HG03469 (cell line): ENCODE measurements around the gene KRTAP12-1.

Experiments
- ATAC-seq: cut with Tn5 transposase; IDR thresholded peaks from one replicate; pipeline ENCODE4 v1.9.1; 2021; ENCODE audit warnings: mild to moderate bottlenecking, moderate library complexity, moderate number of reproducible peaks; ENCODE audit not compliant: unreplicated experiment

The KRTAP12-1 gene

GRCh38 chr21:44681861-44682579, at the start of gene KRTAP12-1:
KRTAP12-1 (minus strand) TSS chr21:44682163; CDS start chr21:44682123, 40 bp downstream.
- no peak for ATAC-seq

DNA sequence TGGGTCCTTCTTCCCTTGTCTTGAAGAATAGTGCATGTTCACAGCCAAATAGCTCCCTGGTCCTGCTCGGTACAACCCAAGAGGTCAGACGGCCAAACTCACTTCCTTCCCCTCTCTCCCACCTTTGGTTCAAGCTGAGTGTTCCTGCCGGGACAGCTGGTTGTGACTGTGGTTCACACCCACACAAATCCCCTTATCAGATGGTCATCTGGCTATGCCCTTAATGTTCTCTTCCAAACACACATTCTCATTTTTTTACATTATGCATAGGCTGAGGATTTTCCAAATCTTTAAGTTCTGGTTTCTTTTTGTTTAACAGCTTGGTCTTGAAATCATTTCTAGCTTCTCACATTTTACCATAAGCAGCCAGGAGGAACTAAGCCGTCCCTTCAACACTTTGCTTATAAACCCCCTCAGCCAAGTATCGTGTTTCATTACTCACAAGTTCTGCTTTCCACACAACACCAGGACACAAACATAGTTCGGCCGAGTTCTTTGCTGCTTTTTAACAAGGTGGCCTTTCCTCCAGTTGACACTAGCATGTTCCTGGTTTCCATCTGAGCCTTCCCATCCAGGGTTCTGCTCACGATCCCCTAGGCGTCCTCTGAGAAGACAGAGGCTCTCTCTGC, 49.1 kb upstream of the KRTAP12-1 start:
- ATAC-seq = no peak

GRCh38 chr21:44730028-44730395, 48.0 kb upstream of the KRTAP12-1 start:
- no peak for ATAC-seq

DNA sequence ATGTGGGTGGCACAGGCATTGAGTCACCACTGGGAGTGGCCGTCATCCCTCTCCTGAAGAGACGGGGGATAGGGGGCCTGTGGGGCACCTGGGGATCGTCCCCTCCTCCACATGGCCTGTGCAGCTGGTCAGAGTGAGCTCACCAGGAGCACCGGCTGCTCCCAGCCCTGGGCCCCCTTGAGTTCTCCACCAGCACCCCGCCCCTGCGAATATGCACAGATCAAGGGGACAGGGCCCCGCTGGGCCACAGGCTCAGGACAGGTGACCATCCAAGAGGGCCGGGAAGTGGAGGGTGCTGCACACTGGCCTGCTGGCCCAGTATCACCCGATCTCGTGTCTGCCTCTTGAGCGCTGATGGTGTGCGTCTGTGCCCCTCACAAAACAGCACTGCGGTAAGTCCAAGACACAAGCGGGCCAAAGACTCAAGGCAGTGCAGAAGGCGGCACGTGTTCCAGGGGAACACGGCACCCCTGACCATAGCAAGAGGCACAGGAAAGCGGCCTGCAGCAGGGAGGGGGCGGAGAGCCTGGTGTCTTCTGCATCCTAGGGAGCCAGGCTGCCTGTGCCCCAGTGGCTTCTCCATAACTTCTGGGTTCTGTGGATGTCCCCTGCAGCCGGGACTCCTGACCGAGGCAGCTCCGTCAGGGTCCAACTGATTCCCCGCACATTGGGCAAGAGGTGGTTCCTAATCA, 47.5 kb upstream of the KRTAP12-1 start:
- no peak for ATAC-seq

DNA sequence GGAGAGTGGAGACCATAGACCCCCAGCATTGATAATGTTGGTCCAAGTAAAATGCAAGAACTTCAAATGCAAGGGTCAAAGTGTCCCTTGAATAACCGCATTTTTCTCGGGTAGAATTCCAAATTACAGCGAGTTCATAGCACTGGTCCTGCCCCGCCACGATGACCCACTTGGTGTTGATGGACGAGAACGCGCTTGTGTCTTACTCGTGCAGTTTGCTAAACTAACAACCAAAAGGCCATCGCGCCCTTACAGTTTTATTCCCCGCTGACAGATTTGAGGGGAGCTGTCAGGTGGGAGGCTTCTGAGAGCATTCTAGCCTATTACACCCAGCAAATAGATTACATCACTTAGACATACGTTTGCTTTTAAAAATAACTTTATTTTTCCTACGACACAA, 46.8 kb upstream of the KRTAP12-1 start:
- ATAC-seq = no peak

GRCh38 chr21:44727757-44728156, 45.8 kb upstream of the KRTAP12-1 start:
- no peak for ATAC-seq

- no peak for ATAC-seq
Observed at GRCh38 chr21:44727321-44727720, 45.4 kb upstream of the KRTAP12-1 start.

- ATAC-seq = no peak
Observed at GRCh38 chr21:44726826-44727225, 44.9 kb upstream of the KRTAP12-1 start.

DNA sequence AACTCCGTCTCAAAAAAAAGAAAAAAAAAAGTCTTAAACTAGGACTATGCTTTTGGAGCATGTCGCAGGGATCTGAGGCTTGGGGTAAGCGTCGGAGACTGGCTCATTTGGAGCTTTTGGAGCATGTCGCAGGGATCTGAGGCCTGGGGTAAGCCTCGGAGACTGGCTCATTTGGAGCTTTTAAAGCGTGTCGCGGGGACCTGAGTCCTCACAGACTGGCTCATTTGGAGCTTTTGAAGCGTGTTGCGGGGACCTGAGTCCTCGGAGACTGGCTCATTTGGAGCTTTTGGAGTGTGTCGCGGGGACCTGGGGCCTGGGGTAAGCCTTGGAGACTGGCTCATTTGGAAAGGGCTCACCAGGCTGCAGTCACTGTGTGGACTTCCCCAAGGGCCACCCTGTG, 43.0 kb upstream of the KRTAP12-1 start:
- no peak for ATAC-seq

DNA sequence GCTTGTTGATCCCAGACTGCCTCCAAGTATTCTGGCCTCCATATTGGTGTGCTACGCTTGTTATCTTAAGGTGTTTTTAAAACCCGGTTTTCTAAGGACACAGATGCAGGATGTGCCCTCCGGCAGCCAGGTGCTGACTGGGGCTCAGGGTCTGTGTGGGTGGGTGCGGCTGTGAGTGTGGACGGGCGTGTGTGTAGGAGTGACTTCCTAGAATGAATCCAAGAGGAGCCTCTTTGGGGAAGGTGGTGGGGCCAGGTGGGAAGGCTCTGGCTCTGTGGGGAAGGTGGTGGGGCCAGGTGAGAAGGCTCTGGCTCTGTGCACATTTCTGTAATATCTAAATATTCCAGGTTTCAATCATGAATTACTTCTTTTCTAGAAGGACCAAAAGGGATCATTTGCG, 42.2 kb upstream of the KRTAP12-1 start:
- ATAC-seq = no peak

GRCh38 chr21:44723177-44724131, 41.5 kb upstream of the KRTAP12-1 start:
- no peak for ATAC-seq

DNA sequence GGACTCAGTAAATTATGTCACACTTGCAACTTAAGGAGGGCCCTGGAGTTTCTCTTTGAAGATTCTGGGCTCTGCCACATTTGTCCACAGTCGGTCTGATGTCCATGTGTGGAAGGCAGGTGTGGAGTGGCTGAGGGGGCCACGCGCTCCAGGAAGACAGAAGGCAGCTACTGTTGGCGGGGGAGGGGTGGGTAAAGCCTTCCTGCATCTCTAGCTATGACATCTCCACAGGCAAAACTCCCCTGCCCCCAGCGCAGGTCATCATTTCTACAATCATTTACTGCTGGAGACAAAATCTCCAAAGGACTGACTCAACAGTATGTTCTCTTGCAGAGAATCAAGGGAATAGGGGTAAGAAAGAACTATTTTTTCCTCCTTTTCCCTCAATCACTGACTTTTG, 40.8 kb upstream of the KRTAP12-1 start:
- ATAC-seq = no peak

DNA sequence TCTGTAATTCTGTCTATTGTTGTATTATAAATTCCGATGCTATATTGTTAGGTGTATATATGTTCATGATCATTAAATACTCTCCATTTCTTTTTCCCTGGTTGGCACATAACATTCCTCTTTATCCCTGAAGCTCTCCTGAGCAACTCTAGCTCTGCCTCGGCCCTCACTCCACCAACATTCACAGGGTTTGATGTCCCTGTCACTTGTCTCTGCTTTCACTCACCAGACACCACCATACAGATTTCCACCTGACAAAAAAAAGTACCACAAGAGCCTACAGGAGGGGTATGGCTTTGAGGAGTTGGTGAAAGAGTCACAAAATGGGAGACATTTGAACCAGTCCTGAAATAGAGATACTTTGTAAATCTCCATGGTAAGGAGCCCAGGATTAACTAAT, 38.2 kb upstream of the KRTAP12-1 start:
- ATAC-seq = no peak

GRCh38 chr21:44718571-44718970, 36.6 kb upstream of the KRTAP12-1 start:
- ATAC-seq = no peak

GRCh38 chr21:44718093-44718492, 36.1 kb upstream of the KRTAP12-1 start:
- no peak for ATAC-seq

DNA sequence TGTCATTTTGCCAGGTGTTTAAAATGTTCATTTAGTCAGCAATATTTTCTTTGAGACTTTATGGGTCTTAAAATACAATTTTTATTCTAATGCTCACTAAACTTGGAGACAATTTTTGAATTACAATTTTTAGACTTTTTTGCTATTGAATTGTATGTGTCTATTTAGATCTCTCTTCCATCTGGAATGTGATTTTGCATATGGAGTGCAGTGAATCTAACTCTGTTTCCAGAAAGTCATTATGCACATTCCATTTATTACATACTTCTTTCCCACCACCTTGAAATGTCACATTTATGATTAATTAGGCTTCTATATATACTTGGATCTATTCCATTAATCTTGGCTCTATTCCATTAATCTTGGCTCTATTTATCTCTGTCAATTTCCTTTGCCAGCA, 35.0 kb upstream of the KRTAP12-1 start:
- ATAC-seq = no peak

DNA sequence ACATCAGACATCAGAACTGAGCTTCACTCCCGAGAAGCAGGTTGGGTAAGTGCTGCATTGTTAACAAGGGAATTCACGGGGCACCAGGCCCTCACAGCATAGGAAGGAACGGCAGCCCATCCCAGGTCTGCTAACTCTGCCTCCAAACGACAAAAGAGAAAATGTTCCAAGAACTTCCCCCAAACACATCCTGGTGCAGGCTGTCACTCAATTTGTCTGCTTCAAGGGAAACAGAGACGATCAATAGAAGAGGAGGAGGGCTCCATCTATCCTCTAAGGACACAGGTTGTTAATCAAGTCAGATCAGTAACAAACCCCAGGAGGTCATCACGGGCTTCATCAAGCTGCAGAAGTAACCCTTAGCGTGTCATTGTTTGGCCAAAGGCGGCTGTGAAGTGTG, 32.9 kb upstream of the KRTAP12-1 start:
- ATAC-seq = no peak

GRCh38 chr21:44713846-44714245, 31.9 kb upstream of the KRTAP12-1 start:
- no peak for ATAC-seq

DNA sequence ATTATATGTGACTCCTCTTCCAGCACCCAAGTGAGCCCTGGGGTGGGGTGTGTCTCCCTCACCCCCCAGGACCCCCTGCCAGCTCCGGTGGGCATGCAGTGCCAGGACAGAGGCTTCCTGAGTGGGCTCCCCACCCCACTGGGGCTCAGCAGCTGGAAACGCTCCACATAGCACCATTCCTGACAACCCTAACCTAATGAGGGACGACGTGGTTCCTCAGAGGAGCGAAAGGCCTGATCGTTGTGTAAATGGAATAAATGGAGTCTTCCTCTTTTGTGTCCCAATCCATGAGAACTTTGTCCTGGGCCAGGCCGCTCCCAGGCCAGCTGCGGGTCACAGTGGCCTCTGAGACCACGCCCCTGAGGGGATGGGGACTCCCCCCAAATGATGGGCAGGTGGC, 31.2 kb upstream of the KRTAP12-1 start:
- ATAC-seq = no peak

DNA sequence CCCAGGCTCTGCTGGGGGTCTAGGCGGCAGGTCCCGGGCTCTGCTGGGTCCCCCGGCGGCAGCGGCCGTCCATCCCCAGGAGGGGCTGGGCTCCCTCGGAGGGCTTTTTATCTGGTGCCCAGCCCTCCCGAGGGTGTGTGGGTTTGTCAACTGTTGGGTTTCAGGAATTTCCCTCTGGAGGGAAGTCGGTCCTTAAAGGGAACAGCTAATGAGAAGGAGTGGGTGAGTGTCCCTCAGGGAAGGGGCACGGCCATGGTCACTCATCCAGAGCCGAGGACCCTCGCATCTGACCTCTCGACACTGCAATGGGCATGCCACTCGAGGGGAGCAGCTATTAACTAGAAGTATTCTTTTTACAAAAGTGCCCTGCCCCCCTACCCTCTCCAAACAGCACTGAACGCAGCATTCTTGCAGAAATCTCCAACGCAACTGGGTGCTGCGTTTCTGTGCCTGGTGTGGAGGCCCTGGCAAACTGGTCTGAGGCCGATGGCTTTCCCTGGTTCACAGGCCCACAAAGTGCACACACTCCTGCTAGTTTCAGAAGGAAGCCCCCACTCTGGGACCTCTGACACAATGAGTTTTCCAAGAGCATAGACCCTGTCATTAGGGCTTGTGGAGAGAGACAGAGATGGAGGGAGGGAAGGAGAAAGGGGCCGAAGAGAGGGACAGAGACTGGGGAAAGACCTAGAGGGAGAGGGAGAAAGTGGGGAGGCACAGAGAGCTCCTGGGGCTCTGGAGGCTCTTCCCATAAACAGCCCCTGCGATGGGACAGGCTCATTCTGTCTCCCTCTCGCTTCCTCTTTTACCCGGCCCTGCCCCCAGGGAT, 30.5 kb upstream of the KRTAP12-1 start:
- ATAC-seq = no peak
